Mucosa of stomach (tissue), 1 donor: ENCODE measurements around the gene KRTAP2-3.
"Not testable (repeated sequence)": the region's sequence is repeated elsewhere in the genome, so short reads cannot be mapped to it uniquely, and the experiment has no call there.

Source experiments
- H3K27me3 ChIP-seq: one replicate; pipeline ENCODE4 v1.7.0; 2013; ENCODE audit warnings: mild to moderate bottlenecking, low read length; ENCODE audit not compliant: control insufficient read depth, insufficient read depth
- H3K36me3 ChIP-seq: one replicate; pipeline ENCODE4 v1.7.0; 2013; ENCODE audit warnings: low read length; ENCODE audit not compliant: control insufficient read depth, insufficient read depth
- H3K4me1 ChIP-seq: one replicate; pipeline ENCODE4 v1.7.0; 2013; ENCODE audit warnings: mild to moderate bottlenecking, low read length; ENCODE audit not compliant: control insufficient read depth, insufficient read depth
- H3K4me3 ChIP-seq: one replicate; pipeline ENCODE4 v1.7.0; 2013; ENCODE audit warnings: low read length
- H3K9ac ChIP-seq: one replicate; pipeline ENCODE4 v1.7.0; 2013; ENCODE audit warnings: mild to moderate bottlenecking, low read length, moderate library complexity
- H3K9me3 ChIP-seq: one replicate; pipeline ENCODE4 v1.7.0; 2013; ENCODE audit warnings: mild to moderate bottlenecking, low read length, moderate library complexity; ENCODE audit not compliant: control insufficient read depth
- donor health status: Pancreatic carcinoma.

KRTAP2-3 gene

GRCh38 chr17:41046735-41047465 is 13.0 kb downstream of the KRTAP2-3 start, which contains the start of gene KRTAP2-1:
TSS of gene KRTAP2-1 (minus strand) at chr17:41047316. CDS start at chr17:41047267, 49 bp downstream.
- peaks cover 13% of the 10 kb centered on the region for H3K27me3 ChIP-seq
- H3K4me3 ChIP-seq, H3K9me3 ChIP-seq, H3K9ac ChIP-seq, H3K36me3 ChIP-seq, H3K4me1 ChIP-seq: not testable (repeated sequence)

- no peaks in the 10 kb centered on the region for H3K36me3 ChIP-seq
- H3K4me3 ChIP-seq, result no peak overlapping the region
- no peaks in the 10 kb centered on the region for H3K4me1 ChIP-seq
- H3K9ac ChIP-seq, result no peak overlapping the region
- no peaks in the 10 kb centered on the region for H3K9me3 ChIP-seq
- H3K27me3 ChIP-seq, result peaks cover 5% of the 10 kb centered on the region
Measured at GRCh38 chr17:41042953-41043352, 17.0 kb downstream of the KRTAP2-3 start.

GRCh38 chr17:41040783-41041571 is 18.9 kb downstream of the KRTAP2-3 start, which contains the start of gene KRTAP1-1:
TSS of gene KRTAP1-1 (minus strand) at chr17:41041450. CDS start at chr17:41041397, 53 bp downstream.
- H3K4me3 ChIP-seq, H3K9ac ChIP-seq, H3K27me3 ChIP-seq, H3K4me1 ChIP-seq, H3K9me3 ChIP-seq, H3K36me3 ChIP-seq: not testable (repeated sequence)

GRCh38 chr17:41037853-41038350 is 22.0 kb downstream of the KRTAP2-3 start:
- Histone ChIP-seq H3K4me3 (no peak overlapping the region), H3K27me3 (peaks cover 2% of the 10 kb centered on the region), H3K4me1 (no peaks in the 10 kb centered on the region), H3K9me3 (no peaks in the 10 kb centered on the region), H3K9ac (no peak overlapping the region), H3K36me3 (no peaks in the 10 kb centered on the region)

GRCh38 chr17:41034346-41034935 is 25.5 kb downstream of the KRTAP2-3 start, which contains the start of gene KRTAP1-3:
TSS of gene KRTAP1-3 (minus strand) at chr17:41034874. CDS start at chr17:41034821, 53 bp downstream.
- H3K4me3 ChIP-seq, H3K9me3 ChIP-seq, H3K36me3 ChIP-seq, H3K4me1 ChIP-seq, H3K9ac ChIP-seq, H3K27me3 ChIP-seq: not testable (repeated sequence)

- H3K36me3 ChIP-seq, result no peaks in the 10 kb centered on the region
- H3K9me3 ChIP-seq, result no peaks in the 10 kb centered on the region
- no peaks in the 10 kb centered on the region for H3K27me3 ChIP-seq
- no peaks in the 10 kb centered on the region for H3K4me1 ChIP-seq
- H3K9ac ChIP-seq, result no peak within 1 kb of the TSS
- no peak within 1 kb of the TSS for H3K4me3 ChIP-seq
Measured at GRCh38 chr17:41029633-41030245, 30.2 kb downstream of the KRTAP2-3 start, which contains the start of gene KRTAP1-4. TSS of gene KRTAP1-4 (minus strand) at chr17:41030195. CDS start at chr17:41030078, 117 bp downstream.

GRCh38 chr17:41026715-41027471 is 33.0 kb downstream of the KRTAP2-3 start, which contains the start of gene KRTAP1-5:
TSS of gene KRTAP1-5 (minus strand) at chr17:41027208. CDS start at chr17:41027155, 53 bp downstream.
- H3K27me3 ChIP-seq, result no peaks in the 10 kb centered on the region
- H3K4me1 ChIP-seq, result no peaks in the 10 kb centered on the region
- no peaks in the 10 kb centered on the region for H3K36me3 ChIP-seq

GRCh38 chr17:41024697-41025096 is 35.2 kb downstream of the KRTAP2-3 start:
- H3K4me3 ChIP-seq, result no peak overlapping the region
- H3K4me1 ChIP-seq, result no peaks in the 10 kb centered on the region
- H3K9ac ChIP-seq, result no peak overlapping the region
- H3K27me3 ChIP-seq, result no peaks in the 10 kb centered on the region
- no peaks in the 10 kb centered on the region for H3K36me3 ChIP-seq
- H3K9me3 ChIP-seq, result no peaks in the 10 kb centered on the region

More at GRCh38 chr17:41026715-41027471, 33.0 kb downstream of the KRTAP2-3 start, which contains the start of gene KRTAP1-5:
- no peak within 1 kb of the TSS for H3K9ac ChIP-seq
- H3K9me3 ChIP-seq, result no peaks in the 10 kb centered on the region
- no peak within 1 kb of the TSS for H3K4me3 ChIP-seq

GRCh38 chr17:41020336-41020735 is 39.6 kb downstream of the KRTAP2-3 start:
- Histone ChIP-seq H3K36me3 (no peaks in the 10 kb centered on the region), H3K4me3 (no peak overlapping the region), H3K4me1 (no peaks in the 10 kb centered on the region), H3K9me3 (no peaks in the 10 kb centered on the region), H3K27me3 (no peaks in the 10 kb centered on the region), H3K9ac (no peak overlapping the region)

GRCh38 chr17:41019415-41019814 is 40.5 kb downstream of the KRTAP2-3 start:
- H3K36me3 ChIP-seq, result no peaks in the 10 kb centered on the region
- H3K9ac ChIP-seq, result no peak overlapping the region
- H3K27me3 ChIP-seq, result no peaks in the 10 kb centered on the region
- H3K9me3 ChIP-seq, result no peaks in the 10 kb centered on the region
- no peak overlapping the region for H3K4me3 ChIP-seq
- H3K4me1 ChIP-seq, result no peaks in the 10 kb centered on the region

- Histone ChIP-seq H3K9me3 (no peaks in the 10 kb centered on the region), H3K4me3 (no peak overlapping the region), H3K27me3 (no peaks in the 10 kb centered on the region), H3K4me1 (no peaks in the 10 kb centered on the region), H3K36me3 (no peaks in the 10 kb centered on the region), H3K9ac (no peak overlapping the region)
Measured at GRCh38 chr17:41018541-41018940, 41.4 kb downstream of the KRTAP2-3 start.
